OCI-LY3 (cell line): ENCODE data around the gene SLC26A6.

Experiments used
- H2AFZ ChIP-seq: fragments of 200-600, 300-600 bp; shearing (Covaris generic); 2 replicates; pipeline ENCODE4 v1.6.0; 2014; ENCODE audit warnings: antibody characterized with exemption, low read depth, low read length
- H3K27ac ChIP-seq: fragments of 200-600, 300-600 bp; sonication (generic); 2 replicates; pipeline ENCODE4 v1.5.1; 2014; ENCODE audit warnings: mild to moderate bottlenecking, low read length, moderate library complexity, mixed read lengths
- H3K27me3 ChIP-seq: fragments of 200-600, 300-600 bp; sonication (generic); 2 replicates; pipeline ENCODE4 v1.6.1; 2014; ENCODE audit warnings: low read depth, low read length, mixed read lengths
- H3K36me3 ChIP-seq: fragments of 200-600, 300-600 bp; sonication (generic); replicated peaks from 2 replicates; pipeline ENCODE3; 2014; ENCODE audit warnings: low read depth, low read length, mixed read lengths
- H3K4me1 ChIP-seq: fragments of 300-600, 200-600 bp; sonication (generic); 2 replicates; pipeline ENCODE4 v1.6.1; 2014; ENCODE audit warnings: low read length, mixed read lengths
- H3K4me2 ChIP-seq: fragments of 200-600, 300-600 bp; sonication (generic); 2 replicates; pipeline ENCODE4 v1.6.1; 2014; ENCODE audit warnings: low read length, mixed read lengths
- H3K4me3 ChIP-seq: fragments of 300-600, 200-600 bp; sonication (generic); 2 replicates; pipeline ENCODE4 v1.5.1; 2014; ENCODE audit warnings: antibody characterized with exemption, mild to moderate bottlenecking, low read length, moderate library complexity
- H3K79me2 ChIP-seq: fragments of 300-600, 200-600 bp; shearing (Covaris generic); 2 replicates; pipeline ENCODE4 v1.6.1; 2014; ENCODE audit warnings: mild to moderate bottlenecking, low read length, mixed read lengths
- H3K9ac ChIP-seq: fragments of 300-600, 200-600 bp; shearing (Covaris generic); 2 replicates; pipeline ENCODE4 v1.6.0; 2014; ENCODE audit warnings: mild to moderate bottlenecking, low read length, moderate library complexity
- H3K9me3 ChIP-seq: fragments of 200-600, 300-600 bp; shearing (Covaris generic); 2 replicates; pipeline ENCODE4 v1.6.1; 2014; ENCODE audit warnings: low read length, mixed read lengths; ENCODE audit not compliant: insufficient read depth
- H4K20me1 ChIP-seq: fragments of 200-600, 300-600 bp; sonication (generic); 2 replicates; pipeline ENCODE4 v1.6.1; 2016; ENCODE audit warnings: low read length, mixed read lengths; ENCODE audit not compliant: insufficient read depth
- EZH2phosphoT487 ChIP-seq: fragments of 200-600 bp; shearing (Covaris generic); IDR thresholded peaks from 2 replicates; pipeline ENCODE4 v1.6.1; 2018; ENCODE audit warnings: antibody characterized with exemption, mixed run types, low read depth
- TF ChIP-seq, protein P1 (sequence below): fragments of 200-600, 300-600 bp; sonication (generic); IDR thresholded peaks from 2 replicates; pipeline ENCODE4 v1.5.1; 2014; ENCODE audit warnings: antibody characterized with exemption, low read length, low read depth

The SLC26A6 gene

DNA sequence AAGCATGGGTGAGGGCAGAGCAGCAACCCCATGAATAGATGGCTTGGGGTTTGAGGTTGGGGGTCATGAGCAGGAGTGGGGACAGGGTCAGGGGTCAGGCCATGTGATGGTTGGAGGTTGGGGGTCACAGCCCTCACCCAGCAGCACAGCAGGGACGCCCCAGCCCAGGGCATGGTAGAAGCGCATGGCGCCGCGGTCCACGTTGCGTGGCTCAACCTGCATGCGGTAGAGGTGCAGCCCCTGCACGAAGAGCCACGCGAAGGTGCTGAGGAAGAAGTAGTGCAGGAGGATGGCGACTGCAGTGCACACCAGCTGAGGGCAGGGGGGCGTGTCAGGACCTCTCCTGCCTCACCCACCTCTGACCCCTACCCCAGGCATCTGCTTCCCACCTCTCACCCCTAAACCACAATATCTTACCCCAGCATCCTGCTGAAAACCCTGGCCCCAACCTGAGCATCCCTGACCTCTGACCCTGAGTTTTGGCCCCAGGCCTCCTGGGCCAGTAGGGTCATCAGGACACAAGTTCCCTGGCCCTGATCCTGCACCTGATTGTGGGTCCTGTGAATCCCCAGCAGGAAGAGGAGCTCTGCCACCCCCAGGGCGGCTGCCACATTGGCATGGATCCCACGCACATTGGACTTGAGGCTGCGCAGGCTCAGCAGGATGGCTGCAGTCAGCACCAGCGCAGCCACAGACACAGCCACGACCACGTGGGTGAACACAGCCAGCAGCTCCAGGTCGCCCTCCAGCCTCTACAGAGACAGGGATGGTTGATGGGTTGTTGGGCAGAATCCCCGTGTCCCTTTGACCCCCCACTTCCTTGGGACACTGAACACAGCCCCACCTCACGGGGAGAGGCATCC is 9.9 kb upstream of the SLC26A6 start:
- Histone ChIP-seq H3K27ac (no peak overlapping the region), H3K36me3 (no peaks in the 10 kb centered on the region)

DNA sequence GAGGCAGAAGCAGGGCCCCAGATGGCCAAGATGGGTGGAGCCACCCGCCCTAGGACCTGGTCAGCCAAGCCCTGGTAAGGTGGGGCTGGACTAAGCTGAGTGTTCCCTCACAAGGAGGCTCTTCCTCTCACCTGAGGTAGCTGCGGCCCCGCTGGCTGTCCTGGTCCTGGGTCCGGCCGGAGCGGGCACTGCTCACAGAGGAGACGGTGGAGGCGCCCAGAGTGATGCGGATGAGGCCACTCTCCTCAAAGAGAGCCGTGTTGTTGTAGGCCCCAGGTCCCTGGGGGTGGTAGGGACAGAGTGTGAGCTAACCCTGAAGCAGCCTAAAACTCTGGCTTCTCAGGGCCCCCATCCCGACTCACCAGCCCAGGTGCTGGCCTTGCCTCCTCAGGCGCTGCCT is 7.3 kb upstream of the SLC26A6 start:
- H3K36me3 ChIP-seq, result no peaks in the 10 kb centered on the region
- H3K79me2 ChIP-seq, result no peaks in the 10 kb centered on the region
- H3K27me3 ChIP-seq, result no peaks in the 10 kb centered on the region
- no peak overlapping the region for H2AFZ ChIP-seq
- H3K4me1 ChIP-seq, result no peaks in the 10 kb centered on the region
- H3K4me3 ChIP-seq, result no peak overlapping the region
- H3K27ac ChIP-seq, result no peak overlapping the region
- H4K20me1 ChIP-seq, result no peaks in the 10 kb centered on the region
- no peak overlapping the region for H3K4me2 ChIP-seq
- H3K9me3 ChIP-seq, result no peaks in the 10 kb centered on the region
- TF ChIP-seq EZH2phosphoT487, result no peak
- H3K9ac ChIP-seq, result no peak overlapping the region

More for the DNA sequence above, 9.9 kb upstream of the SLC26A6 start:
- no peak overlapping the region for H3K4me3 ChIP-seq
- TF ChIP-seq, protein P1, sequence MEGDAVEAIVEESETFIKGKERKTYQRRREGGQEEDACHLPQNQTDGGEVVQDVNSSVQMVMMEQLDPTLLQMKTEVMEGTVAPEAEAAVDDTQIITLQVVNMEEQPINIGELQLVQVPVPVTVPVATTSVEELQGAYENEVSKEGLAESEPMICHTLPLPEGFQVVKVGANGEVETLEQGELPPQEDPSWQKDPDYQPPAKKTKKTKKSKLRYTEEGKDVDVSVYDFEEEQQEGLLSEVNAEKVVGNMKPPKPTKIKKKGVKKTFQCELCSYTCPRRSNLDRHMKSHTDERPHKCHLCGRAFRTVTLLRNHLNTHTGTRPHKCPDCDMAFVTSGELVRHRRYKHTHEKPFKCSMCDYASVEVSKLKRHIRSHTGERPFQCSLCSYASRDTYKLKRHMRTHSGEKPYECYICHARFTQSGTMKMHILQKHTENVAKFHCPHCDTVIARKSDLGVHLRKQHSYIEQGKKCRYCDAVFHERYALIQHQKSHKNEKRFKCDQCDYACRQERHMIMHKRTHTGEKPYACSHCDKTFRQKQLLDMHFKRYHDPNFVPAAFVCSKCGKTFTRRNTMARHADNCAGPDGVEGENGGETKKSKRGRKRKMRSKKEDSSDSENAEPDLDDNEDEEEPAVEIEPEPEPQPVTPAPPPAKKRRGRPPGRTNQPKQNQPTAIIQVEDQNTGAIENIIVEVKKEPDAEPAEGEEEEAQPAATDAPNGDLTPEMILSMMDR, result no peak
- TF ChIP-seq EZH2phosphoT487, result no peak
- H4K20me1 ChIP-seq, result no peaks in the 10 kb centered on the region
- no peak overlapping the region for H3K9ac ChIP-seq
- no peaks in the 10 kb centered on the region for H3K4me1 ChIP-seq
- H2AFZ ChIP-seq, result no peak overlapping the region
- H3K4me2 ChIP-seq, result no peak overlapping the region
- no peaks in the 10 kb centered on the region for H3K27me3 ChIP-seq
- H3K9me3 ChIP-seq, result no peaks in the 10 kb centered on the region
- H3K79me2 ChIP-seq, result no peaks in the 10 kb centered on the region

DNA sequence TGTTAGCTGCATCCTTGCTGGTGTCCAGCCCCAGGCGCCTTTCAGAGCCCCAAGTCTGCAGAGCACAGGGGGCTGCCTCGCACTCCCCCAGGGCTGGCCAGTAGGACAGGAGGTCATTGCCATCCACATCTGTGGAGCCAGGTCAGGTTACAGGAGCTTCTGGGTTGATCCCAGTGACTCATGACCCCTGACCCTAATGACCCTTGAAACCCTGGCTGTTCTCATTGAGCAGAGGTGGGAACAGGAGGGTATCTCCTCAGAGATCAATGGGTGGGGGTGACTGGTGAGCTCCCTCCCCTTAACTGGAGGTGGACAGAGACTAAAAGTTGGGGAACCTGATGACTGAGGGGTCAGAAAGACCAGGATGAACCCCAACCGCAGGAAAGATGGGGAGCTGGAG is 6.1 kb upstream of the SLC26A6 start:
- no peak overlapping the region for H3K27ac ChIP-seq
- peaks cover 3% of the 10 kb centered on the region for H3K4me1 ChIP-seq
- no peaks in the 10 kb centered on the region for H3K27me3 ChIP-seq
- H4K20me1 ChIP-seq, result no peaks in the 10 kb centered on the region
- no peaks in the 10 kb centered on the region for H3K79me2 ChIP-seq
- H3K4me2 ChIP-seq, result no peak overlapping the region
- no peak overlapping the region for H3K9ac ChIP-seq
- H3K36me3 ChIP-seq, result no peaks in the 10 kb centered on the region
- no peak for TF ChIP-seq EZH2phosphoT487
- TF ChIP-seq, protein P1, result no peak
- H2AFZ ChIP-seq, result no peak overlapping the region
- H3K4me3 ChIP-seq, result no peak overlapping the region
- H3K9me3 ChIP-seq, result no peaks in the 10 kb centered on the region

DNA sequence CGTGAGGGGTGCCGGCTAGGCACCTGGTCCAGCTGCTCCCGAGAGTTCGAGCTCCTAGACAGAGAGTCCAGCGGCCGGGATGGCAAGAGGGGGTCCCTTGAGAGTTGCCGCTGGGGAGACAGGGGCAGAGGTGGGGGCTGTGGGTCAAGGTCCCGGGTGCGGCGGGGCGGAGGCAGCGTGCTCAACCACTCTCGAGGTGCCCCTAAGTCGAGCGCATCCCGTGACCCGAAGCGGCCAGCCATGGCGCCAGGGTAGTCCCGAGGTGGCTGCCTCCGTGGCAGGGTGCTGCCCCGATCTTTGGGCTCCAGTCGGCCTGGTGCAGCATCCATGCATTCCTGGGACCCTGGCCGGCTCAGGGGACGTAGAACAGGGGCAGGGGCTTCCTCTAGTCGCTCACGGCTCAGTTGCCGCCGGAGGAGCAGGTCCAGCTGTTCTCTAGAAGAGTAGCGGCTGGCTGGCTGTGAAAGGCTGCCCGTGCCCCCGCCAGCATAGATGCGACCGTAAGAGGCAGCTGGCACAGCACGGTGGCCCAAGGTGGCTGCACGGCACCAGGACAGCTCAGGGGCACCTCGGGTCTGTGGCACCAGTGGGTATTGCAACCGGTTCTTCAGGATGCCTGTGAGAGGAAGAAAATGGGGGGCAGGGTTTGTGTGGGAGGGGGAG is 4.8 kb upstream of the SLC26A6 start:
- Histone ChIP-seq H3K27me3 (no peaks in the 10 kb centered on the region), H3K36me3 (no peaks in the 10 kb centered on the region), H4K20me1 (no peaks in the 10 kb centered on the region), H3K4me3 (no peak overlapping the region), H2AFZ (no peak overlapping the region), H3K4me2 (no peak overlapping the region), H3K9ac (no peak overlapping the region), H3K9me3 (no peaks in the 10 kb centered on the region), H3K27ac (no peak overlapping the region), H3K79me2 (no peaks in the 10 kb centered on the region), H3K4me1 (peaks cover 6% of the 10 kb centered on the region)
- TF ChIP-seq EZH2phosphoT487, result no peak
- TF ChIP-seq, protein P1, result no peak
